HG02870 (cell line): ENCODE data around the gene TMPRSS5.
"Not testable (repeated sequence)": the region's sequence is repeated elsewhere in the genome, so short reads cannot be mapped to it uniquely, and the experiment has no call there.

Source experiments
- ATAC-seq: cut with Tn5 transposase; IDR thresholded peaks from one replicate; pipeline ENCODE4 v1.9.1; 2021; ENCODE audit warnings: mild to moderate bottlenecking, moderate library complexity; ENCODE audit not compliant: unreplicated experiment

The TMPRSS5 gene

GRCh38 chr11:113705871-113706655 is at the start of gene TMPRSS5:
TMPRSS5 (minus strand) TSS chr11:113706308; CDS start chr11:113706224, 84 bp downstream.
- ATAC-seq, result no peak

- ATAC-seq, result no peak
Measured at GRCh38 chr11:113752932-113753331, 46.8 kb upstream of the TMPRSS5 start.

- ATAC-seq, result no peak
Measured at GRCh38 chr11:113736323-113736722, 30.2 kb upstream of the TMPRSS5 start.

GRCh38 chr11:113732092-113732491 is 26.0 kb upstream of the TMPRSS5 start:
- no peak for ATAC-seq

GRCh38 chr11:113730887-113731726 is 25.0 kb upstream of the TMPRSS5 start:
- ATAC-seq, result no peak

GRCh38 chr11:113729456-113729855 is 23.3 kb upstream of the TMPRSS5 start:
- no peak for ATAC-seq

GRCh38 chr11:113728814-113729213 is 22.7 kb upstream of the TMPRSS5 start:
- ATAC-seq, result no peak

- ATAC-seq, result no peak
Measured at GRCh38 chr11:113725913-113726312, 19.8 kb upstream of the TMPRSS5 start.

- no peak for ATAC-seq
Measured at GRCh38 chr11:113725407-113725806, 19.3 kb upstream of the TMPRSS5 start.

GRCh38 chr11:113724778-113725177 is 18.7 kb upstream of the TMPRSS5 start:
- no peak for ATAC-seq

- no peak for ATAC-seq
Measured at GRCh38 chr11:113723787-113724186, 17.7 kb upstream of the TMPRSS5 start.

- ATAC-seq, result no peak
Measured at GRCh38 chr11:113722934-113723333, 16.8 kb upstream of the TMPRSS5 start.

- no peak for ATAC-seq
Measured at GRCh38 chr11:113722221-113722620, 16.1 kb upstream of the TMPRSS5 start.

GRCh38 chr11:113721462-113722066 is 15.5 kb upstream of the TMPRSS5 start:
- no peak for ATAC-seq

- ATAC-seq, result not testable (repeated sequence)
Measured at GRCh38 chr11:113720478-113720877, 14.4 kb upstream of the TMPRSS5 start.

GRCh38 chr11:113715882-113716625 is 9.9 kb upstream of the TMPRSS5 start:
- no peak for ATAC-seq

- ATAC-seq, result no peak
Measured at GRCh38 chr11:113715273-113715672, 9.2 kb upstream of the TMPRSS5 start.

- ATAC-seq, result no peak
Measured at GRCh38 chr11:113710989-113711388, 4.9 kb upstream of the TMPRSS5 start.

GRCh38 chr11:113703551-113703950 is 2.6 kb downstream of the TMPRSS5 start:
- ATAC-seq, result not testable (repeated sequence)

- no peak for ATAC-seq
Measured at GRCh38 chr11:113701491-113701890, 4.6 kb downstream of the TMPRSS5 start.

- no peak for ATAC-seq
Measured at GRCh38 chr11:113698515-113698914, 7.6 kb downstream of the TMPRSS5 start.
